Amniotic epithelial cell (primary cell): ENCODE results near the gene ZNF613.
"Not testable (repeated sequence)": the region's sequence is repeated elsewhere in the genome, so short reads cannot be mapped to it uniquely, and the experiment has no call there.

Experiments used
- DNase-seq: peaks from one replicate; pipeline ENCODE4 v3.0.0-alpha.2; 2010; ENCODE audit warnings: low read depth

Gene ZNF613

GRCh38 chr19:51926784-51927741 lies at the start of gene ZNF613:
TSS of gene ZNF613 (plus strand) at chr19:51927472. CDS start at chr19:51936221, 8,749 bp downstream.
- DNase-seq = peak; percentile 97

GRCh38 chr19:51882518-51882917 lies 44.8 kb upstream of the ZNF613 start:
- DNase-seq = no peak

- DNase-seq = no peak
These were observed 42.6 kb upstream of the ZNF613 start for GRCh38 chr19:51884713-51885112.

GRCh38 chr19:51887522-51888498 lies 39.5 kb upstream of the ZNF613 start, which contains the start of gene ZNF577:
TSS of gene ZNF577 (minus strand) at chr19:51887951. CDS start at chr19:51880382, 7,569 bp downstream.
- peak; percentile 93 for DNase-seq

GRCh38 chr19:51889934-51890333 lies 37.3 kb upstream of the ZNF613 start:
- no peak for DNase-seq

GRCh38 chr19:51891193-51891747 lies 36.0 kb upstream of the ZNF613 start:
- no peak for DNase-seq

GRCh38 chr19:51901860-51902259 lies 25.4 kb upstream of the ZNF613 start:
- no peak for DNase-seq

- DNase-seq = no peak
These were observed 24.1 kb upstream of the ZNF613 start for GRCh38 chr19:51903192-51903591.

- peak; percentile 79 for DNase-seq
These were observed 22.7 kb upstream of the ZNF613 start, which contains the start of gene ZNF649 for GRCh38 chr19:51904331-51905165. TSS of gene ZNF649 (minus strand) at chr19:51905017. CDS start at chr19:51900107, 4,910 bp downstream.

GRCh38 chr19:51905206-51905605 lies 22.1 kb upstream of the ZNF613 start:
- peak; percentile 12 for DNase-seq

- DNase-seq = not testable (repeated sequence)
These were observed 21.6 kb upstream of the ZNF613 start for GRCh38 chr19:51905639-51906038.

- not testable (repeated sequence) for DNase-seq
These were observed 21.2 kb upstream of the ZNF613 start for GRCh38 chr19:51906108-51906507.

- DNase-seq = not testable (repeated sequence)
These were observed 19.3 kb upstream of the ZNF613 start for GRCh38 chr19:51907981-51908380.

- no peak for DNase-seq
These were observed 11.9 kb upstream of the ZNF613 start for GRCh38 chr19:51915324-51915867.

- no peak for DNase-seq
These were observed 11.1 kb upstream of the ZNF613 start for GRCh38 chr19:51916167-51916566.

GRCh38 chr19:51919606-51920005 lies 7.7 kb upstream of the ZNF613 start:
- no peak for DNase-seq

GRCh38 chr19:51921949-51922348 lies 5.3 kb upstream of the ZNF613 start:
- DNase-seq = no peak

GRCh38 chr19:51926426-51926783 lies 867 bp upstream of the ZNF613 start:
- no peak for DNase-seq

GRCh38 chr19:51927859-51928258 lies 587 bp downstream of the ZNF613 start:
- no peak for DNase-seq

- DNase-seq = no peak
These were observed 4.6 kb downstream of the ZNF613 start for GRCh38 chr19:51931921-51932320.

- DNase-seq = no peak
These were observed 11.7 kb downstream of the ZNF613 start for GRCh38 chr19:51938936-51939335.
